NCI-H524 treated with DMSO at 0.1 percent for 48 hours (cell line): ENCODE data around the gene PITPNB.

Experiments used
- DNase-seq: peaks from one replicate; lab custom pipeline; 2025; lab: John Stamatoyannopoulos, UW

PITPNB gene

DNA sequence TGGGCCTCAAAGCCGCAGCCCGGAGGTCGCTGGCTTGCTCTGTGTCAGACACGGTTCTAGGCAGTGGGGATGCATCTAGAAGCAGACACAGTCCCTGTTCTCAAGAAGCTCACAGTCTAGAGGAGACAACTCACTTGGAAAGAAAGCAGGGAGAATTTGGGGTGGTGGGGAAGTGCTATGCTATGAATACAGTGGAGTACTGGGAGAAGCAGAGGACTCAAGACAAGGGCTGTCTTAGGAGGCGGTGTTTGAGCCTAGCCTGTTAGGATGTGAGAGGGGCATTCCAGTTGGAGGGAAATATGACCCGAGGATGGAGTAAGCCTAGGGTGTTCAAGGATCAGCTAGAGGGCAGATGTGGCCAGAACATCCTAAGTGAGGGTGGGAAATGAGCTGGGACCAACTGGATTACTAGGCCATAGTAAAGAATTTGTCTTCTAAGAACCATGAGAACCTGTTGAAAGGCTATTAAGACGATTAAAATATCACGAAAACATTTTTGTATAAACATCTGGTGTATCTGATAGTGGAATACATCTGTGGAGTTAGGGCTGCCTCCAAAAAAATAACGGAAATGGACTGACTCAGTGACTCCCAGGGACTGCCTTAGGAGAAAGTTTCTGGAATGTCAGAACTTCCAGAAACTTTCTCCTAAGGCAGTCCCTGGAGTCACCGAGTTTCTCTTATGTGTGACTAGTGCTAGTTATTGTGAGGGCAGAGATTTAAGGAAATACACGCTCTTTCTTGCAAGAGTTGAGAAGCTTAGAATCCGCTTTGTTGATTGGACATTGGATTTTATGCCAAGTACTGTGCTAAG, 1.1 kb upstream of the PITPNB start:
- DNase-seq = peak; percentile 76

DNA sequence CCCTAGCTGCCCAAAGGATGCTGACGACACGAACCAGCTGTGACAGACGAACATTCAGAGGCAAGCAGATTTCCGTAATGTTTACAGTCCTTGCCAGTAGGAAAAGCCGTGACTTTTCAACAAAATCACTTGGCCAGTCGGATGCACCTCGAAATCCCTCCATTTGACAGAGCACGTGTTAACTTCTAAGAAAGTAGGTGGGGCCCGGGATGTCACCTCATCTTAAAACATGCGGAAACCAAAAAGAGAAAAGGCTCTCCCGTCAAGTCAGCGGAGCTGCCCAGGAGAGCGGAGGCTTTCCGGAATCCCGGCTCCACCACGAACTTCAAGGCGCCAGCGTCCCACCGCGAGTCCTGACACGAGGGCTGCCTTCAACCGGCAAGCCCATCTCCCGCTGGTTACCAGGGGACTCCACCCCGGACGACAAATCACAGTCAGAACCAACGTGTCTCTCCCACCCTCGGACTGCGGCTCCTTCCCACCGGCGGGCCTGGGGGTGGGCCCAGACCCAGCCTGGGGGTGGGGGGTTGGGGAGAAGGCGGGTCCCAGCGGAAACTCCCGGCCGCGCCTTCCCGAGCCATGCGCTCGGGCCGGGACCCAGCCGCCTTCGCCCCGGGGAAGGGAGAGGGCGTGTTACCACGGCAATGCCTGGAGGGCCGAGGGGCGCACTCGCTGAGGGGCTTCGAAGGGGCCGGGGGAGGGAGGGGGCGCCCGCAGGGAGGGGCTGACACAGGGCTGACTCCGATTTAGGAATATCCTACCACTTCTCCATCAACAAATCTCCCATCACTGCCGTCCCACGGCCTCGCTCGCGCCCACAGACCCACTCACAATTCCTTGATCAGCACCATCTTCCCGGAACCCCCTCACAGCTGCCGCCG, 475 bp downstream of the PITPNB start:
- no peak for DNase-seq

DNA sequence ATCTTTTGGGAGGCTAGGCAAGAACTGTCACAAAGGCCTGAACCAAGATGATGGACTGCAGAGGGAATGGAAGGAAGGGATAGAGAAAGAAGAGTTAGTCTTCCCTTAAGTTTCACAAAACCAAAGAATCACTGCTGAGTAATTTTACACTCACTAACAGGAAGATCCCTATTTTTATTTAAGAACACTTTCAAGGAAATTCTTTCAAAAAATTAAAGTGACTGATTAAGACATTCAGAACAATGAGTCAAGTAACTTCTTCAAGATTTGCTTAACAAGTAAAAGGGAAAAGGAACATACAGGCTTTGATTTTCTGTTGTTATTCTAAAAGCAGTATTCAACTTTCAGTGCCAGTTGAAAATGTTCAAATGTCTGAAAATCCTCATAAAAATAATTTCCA, 3.1 kb downstream of the PITPNB start:
- no peak for DNase-seq

DNA sequence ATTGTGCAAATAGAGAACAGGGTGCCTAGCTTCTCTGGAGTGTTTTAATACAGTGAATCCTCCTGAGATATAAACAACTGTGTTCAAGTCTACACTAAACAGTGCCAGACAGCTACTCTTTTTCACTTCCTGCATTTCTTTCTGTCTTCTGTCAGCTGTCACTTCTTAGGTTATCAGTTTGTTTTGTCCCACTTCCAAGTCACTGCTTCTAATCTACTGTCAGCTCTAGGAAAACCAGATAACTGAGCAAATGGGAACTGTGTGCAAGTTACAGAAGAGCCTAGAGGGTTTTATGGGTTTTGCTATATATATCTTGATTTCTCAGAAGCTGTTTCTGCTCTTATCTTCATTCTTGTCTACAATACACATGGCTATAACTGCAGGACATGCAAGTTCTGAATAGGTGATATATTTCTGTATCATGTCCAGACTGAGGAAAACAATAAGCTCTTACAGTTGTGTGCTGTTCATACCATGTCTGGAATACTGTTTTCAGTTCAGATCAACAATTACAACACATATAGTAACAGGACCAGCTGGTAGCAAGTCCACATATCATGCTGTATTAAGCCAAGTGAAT, 5.8 kb downstream of the PITPNB start:
- no peak for DNase-seq

DNA sequence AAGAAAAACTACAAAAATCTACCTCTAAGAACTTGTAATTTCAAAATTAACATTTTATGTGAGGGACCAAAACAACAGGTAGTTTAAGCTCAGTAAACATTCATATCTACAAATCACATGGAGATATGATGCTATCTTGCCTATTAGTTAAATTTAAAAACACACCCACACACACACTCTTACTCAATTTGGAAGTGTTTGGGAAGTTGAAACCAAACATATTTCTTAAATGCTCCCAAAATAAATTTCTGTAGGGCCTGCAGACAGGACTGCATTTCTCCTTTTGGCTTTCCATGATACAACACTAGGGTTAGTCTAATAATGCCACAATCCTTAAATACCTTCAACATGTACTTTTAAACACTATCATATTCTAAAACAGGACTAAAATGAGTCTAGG, 7.0 kb downstream of the PITPNB start:
- DNase-seq = no peak

DNA sequence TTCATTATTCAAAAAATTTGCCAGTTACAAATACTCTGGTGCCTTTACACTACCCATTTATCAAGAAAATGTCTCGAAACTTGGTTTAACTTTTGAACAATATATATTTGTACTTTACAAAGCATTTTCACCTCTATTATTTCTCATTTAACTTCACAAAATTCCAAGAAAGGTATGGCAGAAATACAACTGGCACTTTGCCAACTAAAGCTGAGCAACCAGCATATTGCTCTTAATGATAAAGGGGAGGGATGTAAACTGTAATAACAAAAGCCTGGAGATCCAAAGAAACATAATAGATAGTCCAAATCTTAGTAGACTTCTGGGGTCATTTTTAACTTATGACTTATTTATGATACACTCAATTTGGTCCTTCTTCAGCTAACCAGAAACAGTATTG, 7.7 kb downstream of the PITPNB start:
- DNase-seq = no peak

DNA sequence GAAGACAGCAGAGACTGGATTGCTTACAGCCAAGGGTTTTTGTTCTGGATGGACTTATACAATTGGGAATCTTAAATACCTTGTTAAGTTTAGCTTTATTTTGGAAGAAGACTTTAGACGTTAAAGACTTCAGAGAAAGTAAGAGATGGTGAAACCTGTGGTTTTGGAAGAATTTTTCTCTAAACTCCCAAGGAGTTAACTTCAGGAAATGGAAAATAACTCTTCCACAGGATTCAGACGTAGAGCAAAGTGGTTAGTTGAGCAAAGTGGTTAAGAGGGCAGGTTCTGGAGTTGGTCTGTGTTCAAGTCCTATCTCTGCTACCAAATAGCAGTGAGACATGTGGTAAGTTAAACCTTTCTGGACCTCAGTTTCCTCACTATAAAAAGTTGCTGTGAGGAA, 12.8 kb downstream of the PITPNB start:
- DNase-seq = no peak

DNA sequence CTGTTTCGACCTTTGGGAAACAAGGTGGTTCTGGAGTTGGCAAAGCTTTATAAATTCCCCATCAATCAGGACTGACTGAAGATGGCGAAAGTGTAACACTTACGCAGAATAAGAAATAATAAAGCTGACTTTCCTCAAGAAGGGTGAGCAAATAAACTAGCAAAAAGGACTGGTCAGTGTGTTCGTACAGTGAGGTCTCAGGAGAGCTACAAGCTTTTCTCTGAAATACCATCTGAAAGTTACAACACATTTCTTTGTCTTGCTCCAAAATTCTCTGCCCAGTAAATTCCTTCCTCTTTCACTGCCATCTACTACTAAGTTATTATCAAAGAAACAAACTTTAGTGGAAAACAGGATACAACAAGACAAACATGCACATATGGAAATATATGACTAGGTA, 13.4 kb downstream of the PITPNB start:
- no peak for DNase-seq

DNA sequence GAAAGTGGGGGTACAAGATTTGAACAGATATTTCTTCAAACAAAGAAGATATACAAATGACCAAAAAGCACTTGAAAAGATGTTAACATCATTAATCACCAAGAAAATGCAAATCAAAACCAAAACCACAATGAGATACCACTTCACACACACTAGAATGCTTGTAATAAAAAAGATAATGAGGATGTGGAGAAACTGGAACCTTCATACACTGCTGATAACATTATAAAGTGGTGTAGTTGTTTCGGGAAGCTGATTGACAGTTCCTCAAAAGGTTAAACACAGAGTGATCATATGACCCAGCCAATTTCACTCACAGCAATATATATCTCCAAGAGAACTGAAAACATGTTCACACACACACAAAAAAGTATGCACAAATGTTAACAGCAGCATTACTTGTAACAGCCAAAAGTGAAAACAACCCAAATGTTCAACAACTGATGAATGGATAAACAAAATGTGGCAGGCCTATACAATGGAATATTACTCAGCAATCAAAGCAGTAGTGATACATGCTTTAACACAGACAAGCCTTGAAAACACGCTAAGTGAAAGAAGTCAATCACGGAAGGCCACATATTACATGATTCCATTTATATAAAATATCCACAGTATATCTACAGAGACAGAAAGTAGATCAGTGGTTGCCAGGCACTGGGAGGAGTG, 15.1 kb downstream of the PITPNB start:
- DNase-seq = no peak

DNA sequence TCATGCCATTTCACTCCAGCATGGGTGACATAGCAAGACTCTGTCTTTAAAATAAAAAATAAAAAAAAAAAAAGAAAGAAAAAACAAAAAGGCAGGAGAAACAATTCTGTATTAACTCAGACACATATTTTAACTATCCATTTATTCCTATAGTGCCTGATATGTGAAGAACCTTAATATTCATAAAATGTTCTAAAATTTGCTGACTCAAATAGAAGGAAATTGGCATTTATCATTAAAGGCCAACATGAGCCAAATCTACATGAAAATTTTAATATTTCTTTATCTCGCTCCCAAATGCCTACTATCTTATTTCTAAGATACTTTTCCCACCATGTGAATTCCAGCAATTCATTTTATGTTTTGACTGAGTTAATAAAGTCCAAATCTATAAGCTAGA, 18.9 kb downstream of the PITPNB start:
- DNase-seq = no peak

DNA sequence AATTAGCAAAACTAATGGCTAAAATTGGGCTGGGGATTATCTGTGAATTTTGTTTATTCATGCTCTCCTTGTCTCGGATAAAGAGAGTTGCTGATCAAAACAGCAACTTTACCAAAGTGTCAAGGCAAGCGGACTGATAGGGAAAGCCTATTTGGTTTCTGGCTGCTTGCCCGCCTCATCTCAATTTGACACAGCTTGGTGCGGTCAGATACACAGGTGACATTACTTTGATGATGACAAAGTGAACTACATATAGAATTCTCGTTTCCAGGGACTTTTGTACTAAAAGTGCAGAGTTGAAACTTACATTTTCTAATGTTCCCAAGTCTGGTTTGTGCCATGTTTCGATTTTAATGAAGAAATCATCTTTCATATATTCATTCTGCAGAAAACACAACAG, 22.8 kb downstream of the PITPNB start:
- no peak for DNase-seq

DNA sequence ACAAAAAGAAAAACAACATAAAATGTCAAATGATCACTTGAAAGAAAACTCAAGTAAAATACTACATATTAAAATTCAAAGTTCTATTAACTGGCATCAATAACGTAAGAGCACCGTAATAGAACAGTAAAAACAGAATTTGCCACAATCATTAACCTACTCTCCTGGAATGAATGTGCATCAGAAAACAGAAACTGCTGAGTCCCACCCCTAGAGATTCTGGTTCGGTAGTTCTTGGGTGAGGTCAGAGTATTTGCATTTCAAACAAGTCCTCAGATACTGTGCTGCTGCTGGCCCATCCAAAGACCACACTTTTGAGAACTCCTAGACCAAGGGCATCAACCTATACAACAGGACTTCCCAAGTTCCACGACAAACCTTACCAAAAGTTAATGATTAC, 23.5 kb downstream of the PITPNB start:
- no peak for DNase-seq

DNA sequence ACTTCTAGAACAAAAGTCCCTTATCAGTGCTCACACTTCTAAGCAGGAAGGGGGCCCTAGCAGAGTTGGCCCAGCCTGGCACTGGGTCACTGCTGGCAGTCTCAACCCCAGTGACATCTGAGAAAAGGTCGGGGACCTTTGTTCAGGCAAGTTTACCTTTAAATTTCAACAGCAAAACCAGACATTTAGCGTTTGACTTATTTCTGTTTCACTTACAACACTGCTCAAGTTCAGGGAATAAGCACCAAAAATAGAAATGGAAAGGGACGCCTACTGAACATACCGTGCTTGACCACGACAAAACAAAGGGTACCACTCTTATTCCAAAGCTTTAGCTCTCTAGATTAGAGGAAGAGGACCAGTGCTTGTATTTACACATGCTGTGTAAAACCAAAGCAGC, 26.2 kb downstream of the PITPNB start:
- no peak for DNase-seq

DNA sequence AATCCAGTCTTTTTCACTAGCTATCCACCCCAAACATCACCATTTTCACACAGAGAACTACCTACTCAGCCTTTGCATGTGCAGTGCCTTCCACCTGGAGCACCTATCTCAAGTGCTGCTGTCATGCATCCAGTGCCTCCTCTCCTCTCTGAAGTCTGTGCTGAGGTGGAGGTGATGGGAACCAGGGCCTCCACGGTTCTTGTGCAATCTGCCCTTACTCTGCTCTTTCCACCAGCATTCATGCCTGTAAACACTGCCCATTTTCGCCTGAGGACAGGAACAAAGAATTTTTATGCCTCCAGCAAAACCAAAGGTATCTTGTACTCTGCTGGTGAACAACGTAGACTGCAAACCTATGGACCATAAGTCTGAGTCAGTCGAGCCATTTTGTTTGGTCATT, 27.0 kb downstream of the PITPNB start:
- no peak for DNase-seq

DNA sequence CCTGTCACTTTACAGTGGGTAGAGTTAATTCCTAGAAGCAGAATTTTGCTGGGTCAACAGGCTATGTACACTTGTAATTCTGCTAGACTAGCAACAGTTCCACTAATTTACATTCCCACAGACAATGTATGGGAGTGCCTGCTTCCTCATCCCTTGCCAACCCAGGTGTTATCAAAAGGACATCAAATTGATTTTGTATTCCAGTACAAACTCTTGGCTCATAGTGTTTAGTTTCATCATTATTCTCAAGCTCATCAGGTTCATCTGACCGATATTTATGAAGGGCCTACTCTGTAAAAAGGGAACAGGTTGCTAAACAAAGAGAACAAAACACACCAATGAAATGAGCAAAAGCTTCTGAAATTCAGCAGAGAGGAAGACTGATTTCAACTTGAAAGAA, 30.7 kb downstream of the PITPNB start:
- DNase-seq = no peak

DNA sequence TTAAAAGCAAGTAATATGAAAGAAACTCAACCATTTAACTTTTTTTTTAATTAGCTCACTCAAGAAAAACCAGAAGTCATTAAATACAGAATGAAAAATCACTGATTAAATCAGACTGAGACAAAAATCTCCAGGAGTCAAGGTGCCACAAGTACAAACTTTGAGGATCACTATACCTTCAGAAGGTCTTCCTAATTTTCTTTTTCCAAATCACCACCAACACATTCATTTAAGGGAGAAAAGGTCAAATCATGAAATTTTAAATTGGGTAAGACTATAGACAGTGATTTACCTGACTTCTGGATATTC, 32.3 kb downstream of the PITPNB start:
- DNase-seq = no peak

DNA sequence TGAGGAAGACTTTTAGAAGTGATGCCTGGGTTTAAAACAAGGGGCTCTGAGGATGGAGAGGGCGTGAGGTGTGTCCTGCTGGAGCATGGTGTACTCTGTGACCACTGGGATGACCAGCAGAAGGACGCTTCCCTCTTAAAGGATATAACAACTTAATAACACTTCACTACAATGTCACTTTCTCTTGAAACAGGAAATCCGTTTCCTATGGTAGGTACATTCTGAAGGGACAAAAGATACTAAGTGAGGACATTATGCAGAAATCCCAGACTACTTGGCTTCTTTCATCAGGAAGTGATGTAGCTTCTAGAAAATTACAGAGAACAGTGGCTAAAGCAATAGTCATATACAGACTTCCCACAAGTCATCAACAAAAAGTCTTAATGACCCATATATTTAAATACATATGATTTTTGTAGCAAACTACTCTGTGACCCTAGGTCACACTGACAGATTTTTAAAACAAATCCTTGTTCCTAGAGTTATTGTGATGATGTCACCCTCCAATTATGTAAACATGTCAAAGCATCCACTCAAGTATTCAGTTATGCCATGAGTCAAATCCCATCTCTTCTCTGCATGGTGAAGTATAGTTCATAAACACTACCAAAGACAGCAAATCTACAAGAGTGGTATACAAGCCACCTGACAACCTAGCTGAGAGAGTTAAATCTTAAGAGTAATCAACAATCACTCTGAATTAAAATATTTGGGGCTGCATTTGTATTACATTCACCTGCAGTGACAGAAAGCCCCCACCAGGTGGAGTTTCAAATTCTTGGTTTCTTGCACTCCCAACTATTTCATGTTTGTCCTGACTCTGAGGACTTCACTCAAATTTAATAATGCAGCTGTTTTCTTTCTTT, 32.8 kb downstream of the PITPNB start:
- DNase-seq = no peak

DNA sequence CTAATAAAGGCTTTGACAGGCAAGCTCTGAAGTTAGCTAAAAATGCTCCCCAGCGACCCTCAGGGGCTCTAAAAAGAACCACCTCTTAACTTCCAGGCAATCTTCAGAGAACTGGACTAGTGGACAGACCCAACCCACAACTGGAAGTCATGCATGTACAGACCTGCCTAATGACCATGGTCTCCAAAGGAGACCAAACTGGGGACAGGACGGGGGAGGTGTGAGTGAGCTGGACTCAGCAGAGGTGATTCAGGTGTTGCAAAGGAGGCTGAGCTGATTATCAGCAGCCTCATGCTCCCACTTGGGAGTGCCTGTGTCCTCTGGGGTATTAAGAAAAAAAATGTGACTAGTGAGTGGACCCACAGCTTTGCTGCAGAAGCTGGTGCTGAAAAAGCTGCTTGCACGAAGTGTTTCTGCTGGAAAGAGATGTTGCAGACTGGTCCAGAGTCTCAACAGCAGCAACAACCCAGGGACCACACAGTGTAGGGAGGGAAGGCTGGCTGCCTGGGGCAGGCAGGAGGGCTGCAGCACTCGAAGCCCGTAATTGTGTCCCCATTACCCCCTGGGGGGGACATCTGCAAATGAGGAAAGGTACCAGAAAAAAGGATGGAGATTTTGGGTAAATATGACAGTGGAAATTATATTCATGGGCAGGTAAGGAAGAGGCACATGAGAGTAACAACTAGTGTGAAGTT, 35.3 kb downstream of the PITPNB start:
- DNase-seq = no peak

DNA sequence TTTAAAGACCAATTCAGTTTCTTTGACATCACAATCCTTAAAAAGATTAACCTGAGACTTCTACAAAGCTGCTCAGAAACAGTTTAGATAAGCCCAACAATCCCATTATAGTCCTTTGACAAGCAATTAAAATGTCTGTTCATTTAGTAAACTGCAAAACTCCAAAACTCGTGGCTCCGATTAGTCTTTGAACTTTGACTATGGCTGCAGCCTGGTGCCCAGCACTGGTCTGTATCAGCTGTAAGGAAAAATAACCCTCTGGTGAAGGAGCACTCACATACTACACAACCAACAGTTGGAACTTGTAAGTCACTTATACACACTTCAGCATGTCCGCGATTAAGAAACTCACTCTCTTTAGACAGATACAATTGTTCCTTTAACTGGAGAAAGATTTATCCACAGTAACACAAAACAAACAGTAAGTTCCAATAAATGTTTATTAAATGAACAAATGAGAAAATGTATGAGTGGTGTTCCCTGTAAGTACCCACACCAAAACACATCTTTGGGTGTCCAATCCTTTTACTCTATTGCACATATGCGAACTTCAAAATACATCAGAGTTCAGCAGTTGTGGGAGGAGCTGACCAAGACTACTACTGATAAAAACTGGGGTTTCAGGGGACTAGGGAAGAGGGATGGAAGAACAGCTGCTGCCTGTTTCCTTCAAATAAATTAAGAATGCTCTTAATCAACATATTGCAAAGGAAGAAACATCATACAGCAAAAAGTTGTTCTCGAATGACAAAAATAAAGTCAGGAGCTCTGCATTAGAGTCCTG, 36.4 kb downstream of the PITPNB start:
- no peak for DNase-seq

DNA sequence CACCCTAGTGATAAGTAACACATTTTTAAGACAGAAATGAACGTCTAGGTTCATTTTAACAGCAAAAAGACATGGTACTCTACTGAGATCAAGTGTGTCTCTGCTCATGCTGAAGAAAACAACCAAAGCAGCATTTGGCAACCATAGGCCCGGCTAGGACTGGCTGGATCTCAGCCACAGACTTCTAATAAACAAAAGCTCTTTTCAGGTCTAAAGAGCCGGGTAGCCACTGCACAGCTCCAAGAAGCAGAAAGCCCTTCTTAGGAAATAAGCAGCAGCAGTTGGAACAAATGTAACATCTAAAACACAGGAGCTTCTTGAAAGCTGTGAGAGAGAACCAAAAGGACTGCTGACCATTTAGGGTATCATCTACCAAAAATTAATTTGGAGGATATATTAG, 37.6 kb downstream of the PITPNB start:
- DNase-seq = no peak
